Measurements from ENCODE around the gene COL16A1.
A peak's percentile ranks its signal among the peaks of the same experiment; 100 is the strongest.

COL16A1 gene

DNA sequence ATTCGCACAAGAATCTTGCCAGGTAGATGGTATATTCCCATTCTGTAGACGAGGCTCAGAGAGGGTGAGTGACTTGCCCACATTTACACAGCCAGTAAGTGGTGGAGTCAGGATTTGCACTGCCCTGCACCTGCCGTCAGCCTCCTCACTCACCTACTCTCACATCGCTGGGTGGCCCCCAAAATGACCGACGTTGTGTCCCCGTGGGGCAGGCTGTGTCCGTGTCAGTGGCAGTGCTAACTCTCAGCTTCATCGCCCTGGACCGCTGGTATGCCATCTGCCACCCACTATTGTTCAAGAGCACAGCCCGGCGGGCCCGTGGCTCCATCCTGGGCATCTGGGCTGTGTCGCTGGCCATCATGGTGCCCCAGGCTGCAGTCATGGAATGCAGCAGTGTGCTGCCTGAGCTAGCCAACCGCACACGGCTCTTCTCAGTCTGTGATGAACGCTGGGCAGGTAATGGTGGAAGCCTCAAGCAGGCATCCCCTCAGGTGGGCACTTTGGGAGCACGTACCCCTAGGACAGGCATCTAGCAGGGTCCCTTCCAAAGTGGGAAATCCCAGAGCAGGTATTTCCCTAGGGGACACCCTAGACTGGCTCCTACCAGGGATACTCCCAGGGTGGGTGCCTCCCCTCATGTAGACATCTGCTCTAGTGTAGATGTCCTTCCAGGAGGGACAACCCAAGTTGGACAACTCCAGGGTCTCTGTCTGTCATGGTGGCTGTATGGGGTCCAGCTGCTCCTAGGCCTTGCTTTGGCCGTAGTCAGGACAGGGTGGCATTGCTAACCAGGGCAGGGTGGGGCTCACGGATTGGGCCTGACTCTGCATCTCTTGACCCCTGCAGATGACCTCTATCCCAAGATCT lies 83.0 kb downstream of the COL16A1 start:
- POLR2A ChIA-PET: no interaction called here
- CTCF ChIA-PET: no interaction called here

GRCh38 chr1:31618916-31619846 lies 84.6 kb downstream of the COL16A1 start:
- ChIA-PET CTCF (interaction anchor here (0.6 to 2.5 kb wide), 30 partner anchors 8 to 764 kb away, joined by 3 to 47 read pairs (median 4); partner anchors contain the start of gene PEF1), POLR2A (interaction anchor here (1.5 kb wide), 1 partner anchor 35 kb away, joined by 4 read pairs; no protein-coding TSS in a partner anchor)
- TF ChIP-seq ZNF280C (tag by site-specific recombination; IDR thresholded peaks at IDR 0.05) (no peak), ZNF600 (tag by site-specific recombination; IDR thresholded peaks at IDR 0.05) (peak; percentile 53), GLI2 (tag by site-specific recombination; IDR thresholded peaks at IDR 0.05; ENCODE audit: borderline replicate concordance, low read depth) (no peak), ZFHX2 (tag by site-specific recombination; conservative IDR thresholded peaks at IDR 0.05) (peak; percentile 44), ZNF302 (tag by site-specific recombination; IDR thresholded peaks at IDR 0.05; ENCODE audit: low read depth) (no peak), ZEB2 (tag by site-specific recombination; IDR thresholded peaks at IDR 0.05) (no peak), ZBTB8A (tag by site-specific recombination; IDR thresholded peaks at IDR 0.05) (no peak), GLIS2 (tag by site-specific recombination; IDR thresholded peaks at IDR 0.05) (peak; percentile 59)
- TF ChIP-seq, protein P1, sequence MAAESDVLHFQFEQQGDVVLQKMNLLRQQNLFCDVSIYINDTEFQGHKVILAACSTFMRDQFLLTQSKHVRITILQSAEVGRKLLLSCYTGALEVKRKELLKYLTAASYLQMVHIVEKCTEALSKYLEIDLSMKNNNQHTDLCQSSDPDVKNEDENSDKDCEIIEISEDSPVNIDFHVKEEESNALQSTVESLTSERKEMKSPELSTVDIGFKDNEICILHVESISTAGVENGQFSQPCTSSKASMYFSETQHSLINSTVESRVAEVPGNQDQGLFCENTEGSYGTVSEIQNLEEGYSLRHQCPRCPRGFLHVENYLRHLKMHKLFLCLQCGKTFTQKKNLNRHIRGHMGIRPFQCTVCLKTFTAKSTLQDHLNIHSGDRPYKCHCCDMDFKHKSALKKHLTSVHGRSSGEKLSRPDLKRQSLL (tag by site-specific recombination; IDR thresholded peaks at IDR 0.05): no peak
- TF ChIP-seq, protein P2, sequence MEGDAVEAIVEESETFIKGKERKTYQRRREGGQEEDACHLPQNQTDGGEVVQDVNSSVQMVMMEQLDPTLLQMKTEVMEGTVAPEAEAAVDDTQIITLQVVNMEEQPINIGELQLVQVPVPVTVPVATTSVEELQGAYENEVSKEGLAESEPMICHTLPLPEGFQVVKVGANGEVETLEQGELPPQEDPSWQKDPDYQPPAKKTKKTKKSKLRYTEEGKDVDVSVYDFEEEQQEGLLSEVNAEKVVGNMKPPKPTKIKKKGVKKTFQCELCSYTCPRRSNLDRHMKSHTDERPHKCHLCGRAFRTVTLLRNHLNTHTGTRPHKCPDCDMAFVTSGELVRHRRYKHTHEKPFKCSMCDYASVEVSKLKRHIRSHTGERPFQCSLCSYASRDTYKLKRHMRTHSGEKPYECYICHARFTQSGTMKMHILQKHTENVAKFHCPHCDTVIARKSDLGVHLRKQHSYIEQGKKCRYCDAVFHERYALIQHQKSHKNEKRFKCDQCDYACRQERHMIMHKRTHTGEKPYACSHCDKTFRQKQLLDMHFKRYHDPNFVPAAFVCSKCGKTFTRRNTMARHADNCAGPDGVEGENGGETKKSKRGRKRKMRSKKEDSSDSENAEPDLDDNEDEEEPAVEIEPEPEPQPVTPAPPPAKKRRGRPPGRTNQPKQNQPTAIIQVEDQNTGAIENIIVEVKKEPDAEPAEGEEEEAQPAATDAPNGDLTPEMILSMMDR (tag by site-specific recombination; IDR thresholded peaks at IDR 0.05): no peak
- H3K27ac ChIP-seq (ENCODE audit: extremely low read depth, low read depth, low read length): no peak overlapping the region
- no peak overlapping the region for H3K4me3 ChIP-seq (ENCODE audit: low read depth, low read length)
- H3K9me3 ChIP-seq (ENCODE audit: control insufficient read depth, insufficient read depth, low read depth, low read length): no peaks in the 10 kb centered on the region
- no peaks in the 10 kb centered on the region for H3K4me1 ChIP-seq (ENCODE audit: control insufficient read depth, insufficient read depth, low read length)
- no peaks in the 10 kb centered on the region for H3K36me3 ChIP-seq (ENCODE audit: control insufficient read depth in 2 of 2, insufficient read depth in 1 of 2, low read length in 2 of 2)

More for the DNA sequence above, 83.0 kb downstream of the COL16A1 start:
- Histone ChIP-seq H3K36me3 (ENCODE audit: control insufficient read depth in 2 of 2, insufficient read depth in 1 of 2, low read length in 2 of 2) (peaks cover 0 to 5% of the 10 kb centered on the region in 2 experiments; a peak in 1 of 3 replicates), H3K27ac (ENCODE audit: extremely low read depth, low read depth, low read length) (no peak overlapping the region), H3K4me3 (ENCODE audit: low read depth, low read length) (no peak overlapping the region), H3K9me3 (ENCODE audit: control insufficient read depth, insufficient read depth, low read depth, low read length) (no peaks in the 10 kb centered on the region), H3K4me1 (ENCODE audit: control insufficient read depth, insufficient read depth, low read length) (no peaks in the 10 kb centered on the region)
- no peak for TF ChIP-seq ZBTB21 (tag by site-specific recombination; IDR thresholded peaks at IDR 0.05)
- 0 out of 2 replicates have a peak, but pooled peaks have one; percentile 42 for TF ChIP-seq ZNF768 (tag by site-specific recombination; IDR thresholded peaks at IDR 0.05)
